ENCODE data around the gene RABGGTA. TPM values are rescaled to one million over a fixed set of nuclear protein-coding genes. Genes with fewer than 3 reads are reported as not detected.
A peak's percentile ranks its signal among the peaks of the same experiment; 100 is the strongest.

The RABGGTA gene
- total RNA-seq, 5 donors from 2014 or later (not counting 1 experiment from before 2014, with no cell fraction given) = 49.3 to 66.5 (median 62.4) TPM

GRCh38 chr14:24304019-24304387 is 32.6 kb upstream of the RABGGTA start:
- peaks cover 34 to 48% (median 38%) of the 10 kb centered on the region in 3 donors for H3K4me1 Mint-ChIP-seq
- no peaks in the 10 kb centered on the region for H3K27me3 Mint-ChIP-seq
- DNase-seq = no peak
- H3K4me3 Mint-ChIP-seq = no peak overlapping the region
- Histone ChIP-seq H3K27ac (ENCODE audit: low read length) (no peak overlapping the region), H3K4me1 (ENCODE audit: control insufficient read depth in 1 of 2, extremely low read depth in 1 of 2, insufficient read depth in 2 of 2, low read length in 2 of 2) (peaks cover 13 to 29% of the 10 kb centered on the region in 2 experiments), H3K4me3 (ENCODE audit: control insufficient read depth in 1 of 2, extremely low read depth in 1 of 2, low read length in 1 of 2) (no peak overlapping the region), H3K36me3 (ENCODE audit: control insufficient read depth in 2 of 2, extremely low read depth in 1 of 2, insufficient read depth in 1 of 2, low read length in 1 of 2) (peaks cover 30 to 69% of the 10 kb centered on the region in 2 donors), H3K9me3 (no peaks in the 10 kb centered on the region), H3K27me3 (replicated peaks in 1 of 2; ENCODE audit: control insufficient read depth in 2 of 2, extremely low read depth in 1 of 2, insufficient read depth in 2 of 2, low read length in 1 of 2) (no peaks in the 10 kb centered on the region)
- H3K27ac Mint-ChIP-seq = no peak overlapping the region
- ChIA-PET CTCF (no interaction called here), POLR2A (no interaction called here)
- H3K36me3 Mint-ChIP-seq = peaks cover 59% of the 10 kb centered on the region
- no peaks in the 10 kb centered on the region for H3K9me3 Mint-ChIP-seq
- 100% methylated on average over 6 of the region's 11 CpGs for WGBS (ENCODE audit: insufficient coverage)
- no peak for ATAC-seq (replicated peaks in 1 of 4)

GRCh38 chr14:24300326-24300980 is 29.1 kb upstream of the RABGGTA start:
- Mint-ChIP-seq H3K27ac (peak overlapping the region; percentile 66 to 97), H3K36me3 (peaks cover 53% of the 10 kb centered on the region), H3K4me3 (peak overlapping the region; percentile 92 to 95 (median 93)), H3K9me3 (no peaks in the 10 kb centered on the region), H3K4me1 (peaks cover 45 to 59% (median 49%) of the 10 kb centered on the region in 3 donors), H3K27me3 (no peaks in the 10 kb centered on the region)
- ATAC-seq (replicated peaks in 1 of 4) (no peak), DNase-seq (no peak)
- CTCF ChIA-PET = interaction anchor here (0.7 to 6.5 kb wide), 11 partner anchors 8 to 136 kb away, joined by 3 to 104 read pairs (median 4); partner anchors contain the start of genes TINF2 (in 2 of the 2), CIDEB (in 1 of the 2), LTB4R (in 1 of the 2) and LTB4R2 (in 1 of the 2)
- no peaks in the 10 kb centered on the region for H3K9me3 ChIP-seq
- no peaks in the 10 kb centered on the region for H3K27me3 ChIP-seq (replicated peaks in 1 of 2; ENCODE audit: control insufficient read depth in 2 of 2, extremely low read depth in 1 of 2, insufficient read depth in 2 of 2, low read length in 1 of 2)
- peak overlapping the region; percentile 70 to 82 for H3K4me3 ChIP-seq (ENCODE audit: control insufficient read depth in 1 of 2, extremely low read depth in 1 of 2, low read length in 1 of 2)
- H3K4me1 ChIP-seq (ENCODE audit: control insufficient read depth in 1 of 2, extremely low read depth in 1 of 2, insufficient read depth in 2 of 2, low read length in 2 of 2) = peaks cover 23 to 32% of the 10 kb centered on the region in 2 experiments
- POLR2A ChIA-PET = interaction anchor here in 1 of 2 donors (0.6 to 0.9 kb wide), 3 partner anchors 14 to 68 kb away, joined by 3 to 5 read pairs (median 3); partner anchors contain the start of gene GMPR2
- H3K36me3 ChIP-seq (ENCODE audit: control insufficient read depth in 2 of 2, extremely low read depth in 1 of 2, insufficient read depth in 1 of 2, low read length in 1 of 2) = peaks cover 27 to 58% of the 10 kb centered on the region in 2 donors
- 46% methylated on average over 14 of the region's 16 CpGs for WGBS (ENCODE audit: insufficient coverage)
- H3K27ac ChIP-seq (ENCODE audit: low read length) = peak overlapping the region; percentile 84

DNA sequence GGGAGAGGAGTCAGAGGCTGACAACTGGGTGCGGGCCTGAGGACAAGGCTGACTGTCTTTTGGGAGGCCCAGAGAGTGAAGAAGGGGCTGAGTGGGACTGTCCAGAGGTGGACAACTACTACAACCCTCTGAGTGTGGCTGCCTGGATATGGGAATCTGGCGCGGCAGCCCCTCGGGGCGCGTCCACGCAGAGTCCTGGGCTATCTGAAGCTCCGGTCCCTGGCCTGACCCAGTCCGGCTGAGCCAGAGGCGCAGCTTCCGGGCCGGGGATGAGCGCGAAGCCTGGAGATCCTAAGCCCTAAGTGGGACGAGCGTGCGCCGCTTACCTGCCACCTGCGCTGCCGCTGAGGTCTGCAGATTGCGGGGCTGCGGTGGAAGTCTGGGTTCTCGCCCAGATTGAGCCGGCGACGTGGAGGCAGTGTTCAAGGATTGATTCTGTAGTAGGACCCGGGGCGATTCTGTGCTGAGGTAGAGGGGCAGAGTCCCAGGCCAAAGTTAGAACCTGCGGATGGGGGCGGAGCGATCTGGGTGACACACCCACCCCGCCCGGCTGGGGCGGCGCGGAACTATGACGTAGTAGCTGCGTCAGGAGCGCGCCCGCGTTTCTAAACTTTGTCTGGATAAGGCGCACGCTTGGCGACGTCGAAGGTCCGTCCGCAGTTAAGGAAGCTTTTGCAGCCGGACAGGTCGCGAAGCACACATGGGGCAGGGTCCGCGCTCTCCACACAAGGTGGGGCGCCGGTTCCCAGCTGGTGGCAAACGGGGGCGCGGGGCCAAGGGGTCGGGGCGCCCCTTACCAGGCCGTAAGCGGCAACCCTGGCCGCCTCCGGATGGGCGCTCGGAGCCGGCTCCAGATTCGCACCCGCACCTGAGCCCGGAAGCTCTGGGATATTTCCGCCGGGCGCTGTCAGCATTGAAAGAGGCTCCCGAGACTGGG is 28.1 kb upstream of the RABGGTA start, which contains the start of the genes DHRS1 and NOP9:
TSS of gene DHRS1 (minus strand) at position 526 of the 937 bp plus-strand sequence. CDS start 674 bp downstream, outside the sequence.
TSS of gene NOP9 (plus strand) at position 596 of the 937 bp plus-strand sequence. CDS start at position 701, 105 bp downstream.
- Mint-ChIP-seq H3K4me1 (peaks cover 45 to 60% (median 49%) of the 10 kb centered on the region in 3 donors), H3K9me3 (no peaks in the 10 kb centered on the region), H3K27me3 (no peaks in the 10 kb centered on the region), H3K4me3 (peak within 1 kb of the TSS; percentile 92 to 95 (median 93)), H3K36me3 (peaks cover 50% of the 10 kb centered on the region), H3K27ac (peak within 1 kb of the TSS; percentile 95 to 97)
- CTCF ChIA-PET = interaction anchor here (0.6 to 6.5 kb wide), 12 partner anchors 8 to 376 kb away, joined by 3 to 104 read pairs (median 4); partner anchors contain the start of genes CIDEB (in 2 of the 2) and TINF2 (in 2 of the 2)
- Histone ChIP-seq H3K4me1 (ENCODE audit: control insufficient read depth in 1 of 2, extremely low read depth in 1 of 2, insufficient read depth in 2 of 2, low read length in 2 of 2) (peaks cover 23 to 32% of the 10 kb centered on the region in 2 experiments), H3K36me3 (ENCODE audit: control insufficient read depth in 2 of 2, extremely low read depth in 1 of 2, insufficient read depth in 1 of 2, low read length in 1 of 2) (peaks cover 19 to 51% of the 10 kb centered on the region in 2 donors), H3K27me3 (replicated peaks in 1 of 2; ENCODE audit: control insufficient read depth in 2 of 2, extremely low read depth in 1 of 2, insufficient read depth in 2 of 2, low read length in 1 of 2) (no peaks in the 10 kb centered on the region), H3K9me3 (no peaks in the 10 kb centered on the region), H3K27ac (ENCODE audit: low read length) (peak within 1 kb of the TSS; percentile 84), H3K4me3 (ENCODE audit: control insufficient read depth in 1 of 2, extremely low read depth in 1 of 2, low read length in 1 of 2) (peak within 1 kb of the TSS; percentile 70 to 82)
- DNase-seq (peak; percentile 70 to 96 (median 89)), ATAC-seq (replicated peaks in 1 of 4) (peak; percentile 86 to 92 (median 90))
- POLR2A ChIA-PET = interaction anchor here (0.5 to 3.0 kb wide), 10 partner anchors 9 to 191 kb away, joined by 3 to 17 read pairs (median 4); partner anchors contain the start of genes GMPR2 (in 1 of the 2), IPO4 (in 1 of the 2) and TINF2 (in 1 of the 2)
- WGBS (ENCODE audit: insufficient coverage) = under 1% methylated on average over 74 of the region's 75 CpGs

- Histone ChIP-seq H3K27ac (ENCODE audit: low read length) (peak overlapping the region; percentile 84), H3K27me3 (replicated peaks in 1 of 2; ENCODE audit: control insufficient read depth in 2 of 2, extremely low read depth in 1 of 2, insufficient read depth in 2 of 2, low read length in 1 of 2) (no peaks in the 10 kb centered on the region), H3K36me3 (ENCODE audit: control insufficient read depth in 2 of 2, extremely low read depth in 1 of 2, insufficient read depth in 1 of 2, low read length in 1 of 2) (peaks cover 12 to 44% of the 10 kb centered on the region in 2 donors), H3K4me3 (ENCODE audit: control insufficient read depth in 1 of 2, extremely low read depth in 1 of 2, low read length in 1 of 2) (peak overlapping the region; percentile 70 to 82), H3K9me3 (no peaks in the 10 kb centered on the region), H3K4me1 (ENCODE audit: control insufficient read depth in 1 of 2, extremely low read depth in 1 of 2, insufficient read depth in 2 of 2, low read length in 2 of 2) (peaks cover 23 to 32% of the 10 kb centered on the region in 2 experiments)
- peak overlapping the region; percentile 95 to 97 for H3K27ac Mint-ChIP-seq
- H3K36me3 Mint-ChIP-seq = peaks cover 45% of the 10 kb centered on the region
- ChIA-PET CTCF (interaction anchor here (0.7 to 6.5 kb wide), 8 partner anchors 9 to 133 kb away, joined by 3 to 104 read pairs (median 8); partner anchors contain the start of genes TINF2 (in 2 of the 2) and CIDEB (in 1 of the 2)), POLR2A (interaction anchor here (0.6 to 3.0 kb wide), 2 partner anchors 56 to 111 kb away, joined by 4 to 17 read pairs; partner anchors contain the start of genes IPO4 (in 1 of the 2) and TINF2 (in 1 of the 2))
- H3K4me3 Mint-ChIP-seq = peak overlapping the region; percentile 92 to 95 (median 93)
- peaks cover 45 to 60% (median 49%) of the 10 kb centered on the region in 3 donors for H3K4me1 Mint-ChIP-seq
- no peaks in the 10 kb centered on the region for H3K9me3 Mint-ChIP-seq
- H3K27me3 Mint-ChIP-seq = no peaks in the 10 kb centered on the region
- no peak for DNase-seq
- 57% methylated on average over 4 of the region's 7 CpGs for WGBS (ENCODE audit: insufficient coverage)
- ATAC-seq (replicated peaks in 1 of 4) = no peak
These were observed 27.5 kb upstream of the RABGGTA start for GRCh38 chr14:24298892-24299254.

DNA sequence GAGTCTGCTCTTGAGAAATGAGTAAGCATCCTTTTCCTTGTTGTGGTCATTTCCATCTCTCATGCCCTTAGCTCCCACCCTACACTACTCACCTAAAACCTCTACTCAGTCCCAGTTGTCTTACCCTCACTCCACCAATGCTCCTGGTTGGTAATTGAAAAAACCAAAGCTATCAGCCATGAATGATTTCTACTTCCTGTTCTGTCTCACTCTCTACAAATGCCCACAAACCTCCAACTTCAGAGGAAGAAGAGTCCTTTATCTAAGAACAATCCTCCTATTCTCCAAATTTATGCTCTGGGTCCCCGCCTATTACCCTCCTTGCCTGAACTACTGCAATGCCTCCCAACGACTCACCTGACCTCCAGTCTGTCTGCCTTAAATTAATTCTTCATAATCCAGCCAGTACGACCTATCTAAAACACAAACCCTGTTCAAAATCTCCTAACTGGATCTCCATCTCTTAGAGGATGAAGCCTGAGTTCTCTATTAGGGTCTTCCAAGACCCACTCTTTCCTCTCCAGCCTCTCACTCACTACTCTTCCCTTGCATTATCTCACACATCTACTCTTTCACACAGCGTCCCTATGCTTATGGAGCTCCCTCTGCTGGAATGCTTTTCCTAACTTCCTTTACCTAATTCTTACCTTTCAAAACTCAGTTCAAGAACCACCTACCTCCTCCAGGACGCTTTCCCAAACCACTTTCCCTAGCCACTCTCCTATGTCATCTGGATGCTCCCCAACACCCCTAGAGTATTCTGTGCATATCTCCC is 26.0 kb upstream of the RABGGTA start:
- CTCF ChIA-PET = interaction anchor here (0.6 to 6.5 kb wide), 23 partner anchors 10 to 139 kb away, joined by 3 to 104 read pairs (median 5); partner anchors contain the start of genes TINF2 (in 2 of the 2), CHMP4A (in 1 of the 2), CIDEB (in 1 of the 2) and LTB4R (in 1 of the 2)
- 54% methylated on average over 5 of the region's 5 CpGs for WGBS (ENCODE audit: insufficient coverage)
- POLR2A ChIA-PET = interaction anchor here (1.1 to 3.0 kb wide), 2 partner anchors 27 to 55 kb away, joined by 3 to 17 read pairs; partner anchors contain the start of genes RABGGTA (in 1 of the 2) and TINF2 (in 1 of the 2)
- ATAC-seq (replicated peaks in 1 of 4) = peak in 1 of 4 experiments; percentile 9
- H3K9me3 Mint-ChIP-seq = no peaks in the 10 kb centered on the region
- Histone ChIP-seq H3K27ac (ENCODE audit: low read length) (peak overlapping the region; percentile 75), H3K4me1 (ENCODE audit: control insufficient read depth in 1 of 2, extremely low read depth in 1 of 2, insufficient read depth in 2 of 2, low read length in 2 of 2) (peaks cover 23 to 32% of the 10 kb centered on the region in 2 experiments), H3K36me3 (ENCODE audit: control insufficient read depth in 2 of 2, extremely low read depth in 1 of 2, insufficient read depth in 1 of 2, low read length in 1 of 2) (peaks cover 6 to 33% of the 10 kb centered on the region in 2 donors), H3K27me3 (replicated peaks in 1 of 2; ENCODE audit: control insufficient read depth in 2 of 2, extremely low read depth in 1 of 2, insufficient read depth in 2 of 2, low read length in 1 of 2) (no peaks in the 10 kb centered on the region), H3K4me3 (ENCODE audit: control insufficient read depth in 1 of 2, extremely low read depth in 1 of 2, low read length in 1 of 2) (no peak overlapping the region), H3K9me3 (no peaks in the 10 kb centered on the region)
- no peaks in the 10 kb centered on the region for H3K27me3 Mint-ChIP-seq
- peak overlapping the region; percentile 11 to 92 (median 37) for H3K4me3 Mint-ChIP-seq
- peak overlapping the region; percentile 67 to 72 for H3K27ac Mint-ChIP-seq
- peak in 1 of 35 experiments; percentile 45 for DNase-seq
- H3K4me1 Mint-ChIP-seq = peaks cover 45 to 60% (median 49%) of the 10 kb centered on the region in 3 donors
- H3K36me3 Mint-ChIP-seq = peaks cover 32% of the 10 kb centered on the region

Measured in T-cell (primary cell).